SK-N-MC (cell line): ENCODE data around the gene UBA6.

Source experiments
- FOXP2 ChIP-seq: optimal IDR thresholded peaks from 2 replicates; pipeline ENCODE3; 2011; ENCODE audit warnings: mild to moderate bottlenecking, moderate library complexity; ENCODE audit not compliant: insufficient read depth; ENCODE audit errors: extremely low read length, control extremely low read depth
- POLR2AphosphoS5 ChIP-seq: IDR thresholded peaks from 2 replicates; pipeline ENCODE4 v1.6.1; 2012; ENCODE audit warnings: mild to moderate bottlenecking, low read depth, low read length, borderline replicate concordance

DNA sequence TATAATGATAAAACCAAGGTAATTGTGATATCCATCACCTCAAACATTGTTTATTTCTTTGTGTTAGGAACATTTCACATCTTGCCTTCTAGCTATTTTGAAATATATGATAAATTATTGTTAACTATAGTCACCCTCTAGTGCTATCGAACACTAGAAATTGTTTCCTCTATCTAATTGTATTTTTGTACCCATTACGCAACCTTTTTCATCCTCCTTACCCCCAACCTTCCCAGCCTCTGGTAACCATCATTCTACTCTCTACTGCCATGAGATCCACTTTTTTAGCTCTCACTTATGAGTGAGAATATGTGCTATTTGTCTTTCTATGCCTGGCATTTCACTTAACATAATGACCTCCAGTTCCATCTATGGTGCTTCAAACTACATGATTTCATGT is 3.9 kb upstream of the UBA6 start:
- TF ChIP-seq FOXP2 (no peak), POLR2AphosphoS5 (no peak)
